GF-D8 (cell line): ENCODE data around the gene GPAT3.

Experiments
- DNase-seq: peaks from one replicate; lab custom pipeline; 2025; lab: John Stamatoyannopoulos, UW

GPAT3 gene

DNA sequence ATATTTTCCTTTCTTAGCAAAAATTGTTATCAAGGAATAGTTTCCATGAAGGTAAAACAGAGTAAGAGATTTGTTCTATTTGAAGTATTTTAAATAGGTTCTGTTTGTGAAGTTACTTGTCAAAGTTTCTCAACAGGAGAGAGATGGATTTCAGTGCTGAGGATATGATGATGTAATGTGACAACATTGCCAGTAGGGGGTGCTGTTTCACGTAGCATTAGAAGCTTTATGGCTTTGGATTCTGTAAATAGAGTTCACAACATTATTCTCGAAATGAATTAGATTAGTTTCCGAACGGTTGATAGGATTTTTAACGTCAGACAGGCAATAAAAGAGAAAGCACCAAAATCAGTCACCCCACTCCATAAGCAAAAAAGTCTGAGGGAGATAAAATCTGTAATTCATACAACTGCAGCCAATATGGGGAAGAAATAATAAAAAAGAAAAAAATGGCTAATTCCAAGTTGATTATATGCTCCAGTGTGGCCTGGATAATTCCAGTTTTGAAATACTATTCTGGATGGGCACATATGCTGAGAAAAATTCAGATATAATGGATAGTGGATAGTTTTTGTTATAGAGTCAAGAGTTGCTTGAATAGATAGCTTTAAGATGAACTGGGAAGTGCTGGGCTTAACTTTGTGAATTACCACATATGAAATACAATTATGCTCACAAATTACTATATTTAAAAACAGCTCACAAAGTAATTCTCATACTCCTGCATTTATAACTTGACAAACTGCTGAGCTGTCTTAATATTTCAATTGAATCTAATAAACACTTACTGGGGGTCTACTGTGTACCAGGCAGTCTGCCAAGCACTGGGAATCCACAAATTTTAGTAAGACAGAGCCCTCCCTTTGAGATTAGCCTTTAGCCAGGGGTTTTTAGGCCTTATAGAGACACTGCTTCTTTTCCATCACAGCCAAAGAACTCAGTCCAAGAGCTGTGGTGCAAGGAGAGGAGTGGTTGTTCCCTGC, 109.1 kb downstream of the GPAT3 start:
- peak; percentile 16 for DNase-seq

DNA sequence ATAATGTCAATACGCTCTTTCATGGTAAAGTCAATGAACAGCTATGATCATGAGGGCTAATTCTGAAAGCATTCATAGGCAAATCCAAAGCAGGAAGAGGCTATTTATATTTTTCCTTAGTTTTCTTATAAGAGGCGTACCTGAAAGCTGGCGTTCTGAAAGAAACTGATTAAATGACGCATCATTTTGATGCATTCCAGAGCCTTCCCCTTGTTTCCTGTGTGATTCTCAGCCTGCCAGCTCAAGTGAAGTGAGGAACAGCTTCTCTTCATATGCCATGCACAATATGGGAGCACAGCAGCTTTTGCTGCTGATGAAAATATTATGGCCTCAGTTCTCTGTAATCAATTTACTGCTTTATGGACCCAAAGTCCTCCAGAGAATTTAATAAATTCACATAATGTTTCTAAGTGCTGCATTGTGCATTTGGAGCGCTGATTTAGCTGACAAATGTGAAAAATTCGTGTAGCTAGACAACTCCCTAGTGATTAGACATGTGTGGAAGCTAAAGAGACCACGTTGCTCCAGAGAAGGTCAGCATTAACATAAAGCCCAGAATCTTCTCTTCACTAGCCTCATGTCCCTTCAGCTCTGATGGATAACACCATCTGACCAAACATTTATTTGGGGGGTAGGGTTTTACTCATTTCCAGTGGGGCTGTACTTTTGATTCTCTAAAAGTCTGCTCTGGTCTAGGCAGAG, 110.8 kb downstream of the GPAT3 start:
- no peak for DNase-seq

DNA sequence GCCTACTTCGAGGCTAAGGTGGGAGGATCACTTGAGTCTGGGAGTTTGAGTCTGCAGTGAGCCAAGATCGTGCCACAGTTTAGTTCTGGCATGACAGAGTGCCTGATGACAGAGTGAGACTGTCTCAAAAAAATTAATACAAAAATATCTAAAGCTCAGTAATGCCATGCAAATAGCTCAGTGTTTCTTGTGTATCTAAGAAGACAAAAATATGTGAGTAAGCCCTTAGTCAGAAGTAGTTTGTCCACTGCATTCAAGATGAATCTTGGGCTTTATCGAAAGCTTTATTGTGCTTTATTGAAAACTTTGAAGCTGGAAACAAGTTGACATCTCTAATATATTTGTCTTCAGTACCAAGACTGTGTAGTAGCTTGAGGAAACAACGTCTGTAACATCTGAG, 115.9 kb downstream of the GPAT3 start:
- DNase-seq: no peak
